K562 (cell line): ENCODE measurements around the gene RACK1. TPM values are rescaled to one million over a fixed set of nuclear protein-coding genes. Genes with fewer than 3 reads are reported as not detected.

ENCODE experiments used
- ATF1 ChIP-seq, 2 experiments: fragments of 450-650 bp in 1 of 2; IDR thresholded peaks; 2 replicates each; pipeline ENCODE4 v1.6.1; 2016; ENCODE audit warnings: missing compliant biosample characterization in 1 of 2, missing genetic modification characterization in 1 of 2
- BHLHE40 ChIP-seq: IDR thresholded peaks from 2 replicates; pipeline ENCODE4 v1.6.1; 2011; ENCODE audit warnings: low read length, improper control_type of control experiment
- CEBPB ChIP-seq: fragments of 450-650 bp; IDR thresholded peaks from 2 replicates; pipeline ENCODE4 v1.6.1; 2016; ENCODE audit warnings: missing genetic modification characterization, missing compliant biosample characterization
- CHD2 ChIP-seq: IDR thresholded peaks from 2 replicates; pipeline ENCODE4 v1.6.1; 2011; ENCODE audit warnings: low read depth, low read length
- CREB1 ChIP-seq, 2 experiments: sonication (generic) in 1 of 2; formaldehyde crosslinking in 1 of 2; IDR thresholded peaks; 2 replicates each; pipeline versions ENCODE4 v1.6.1 to v1.8.0; 2012 to 2022; ENCODE audit warnings: inconsistent platforms in 1 of 2, mild to moderate bottlenecking in 1 of 2, missing genetic modification reagents in 1 of 2, moderate library complexity in 1 of 2
- CREM ChIP-seq: IDR thresholded peaks from 2 replicates; pipeline ENCODE4 v1.6.1; 2014; ENCODE audit warnings: antibody characterized with exemption, low read depth
- FIP1L1 ChIP-seq: fragments of 200-400 bp; formaldehyde crosslinking; IDR thresholded peaks from 2 replicates; pipeline ENCODE4 v1.6.1; 2018; ENCODE audit warnings: mild to moderate bottlenecking, low read depth, low read length; ENCODE audit not compliant: poor library complexity, severe bottlenecking
- HMBOX1 ChIP-seq: sonication (generic); IDR thresholded peaks from 2 replicates; pipeline ENCODE4 v1.6.1; 2016
- HNRNPUL1 ChIP-seq: fragments of 200-400 bp; formaldehyde crosslinking; IDR thresholded peaks from 2 replicates; pipeline ENCODE4 v1.6.1; 2017; ENCODE audit warnings: low read length
- HOXB6 ChIP-seq: fragments of 250-450 bp; sonication (Bioruptor Pico); IDR thresholded peaks from 2 replicates; pipeline ENCODE4 v1.5.1; 2022; ENCODE audit warnings: mild to moderate bottlenecking, borderline replicate concordance
- LARP7 ChIP-seq: fragments of 450-650 bp; IDR thresholded peaks from 2 replicates; pipeline ENCODE4 v1.6.1; 2016
- LEF1 ChIP-seq: fragments of 450-650 bp; IDR thresholded peaks from 2 replicates; pipeline ENCODE4 v1.6.1; 2016; ENCODE audit warnings: mild to moderate bottlenecking
- MAZ ChIP-seq, 2 experiments: fragments of 450-650 bp in 1 of 2; sonication (generic) in 1 of 2; formaldehyde crosslinking; IDR thresholded peaks in 1 of 2; conservative IDR thresholded peaks in 1 of 2; 2 replicates each; pipeline versions ENCODE4 v1.4.0 to v1.5.0; 2020; ENCODE audit warnings: mild to moderate bottlenecking in 1 of 2, missing genetic modification reagents in 1 of 2
- MLLT1 ChIP-seq, 2 experiments: fragments of 450-650 bp; IDR thresholded peaks; 2 replicates each; pipeline ENCODE4 v1.6.1; 2016
- MYC ChIP-seq, 2 experiments: fragments of 250-450 bp in 1 of 2; sonication (Bioruptor Pico) in 1 of 2; IDR thresholded peaks; 2 replicates each; pipeline versions ENCODE4 v1.5.1 to v1.6.1; 2012 to 2021; ENCODE audit warnings: low read depth in 2 of 2, borderline replicate concordance in 1 of 2, improper control_type of control experiment in 1 of 2, low read length in 1 of 2, mild to moderate bottlenecking in 1 of 2, moderate library complexity in 1 of 2
- POLR2B ChIP-seq: fragments of 450-650 bp; IDR thresholded peaks from 2 replicates; pipeline ENCODE4 v1.6.1; 2018; ENCODE audit warnings: low read depth; ENCODE audit not compliant: partially characterized antibody
- PTBP1 ChIP-seq: fragments of 200-400 bp; formaldehyde crosslinking; IDR thresholded peaks from 2 replicates; pipeline ENCODE4 v1.6.1; 2017; ENCODE audit warnings: low read depth, low read length
- SMAD4 ChIP-seq: fragments of 250-450 bp; sonication (Bioruptor Pico); conservative IDR thresholded peaks from 2 replicates; pipeline ENCODE4 v1.8.0; 2021; ENCODE audit warnings: inconsistent platforms, mild to moderate bottlenecking, moderate library complexity
- XRCC4 ChIP-seq: IDR thresholded peaks from one replicate; pipeline ENCODE4 v1.6.1; 2011; ENCODE audit not compliant: insufficient read depth, insufficient read length; ENCODE audit errors: extremely low read depth
- ZC3H11A ChIP-seq: IDR thresholded peaks from 2 replicates; pipeline ENCODE4 v1.6.1; 2012; ENCODE audit warnings: low read depth, low read length, improper control_type of control experiment
- ZNF41 ChIP-seq: fragments of 250-450 bp; sonication (Bioruptor Pico); conservative IDR thresholded peaks from 2 replicates; pipeline ENCODE4 v1.4.0; 2020; ENCODE audit warnings: mild to moderate bottlenecking
- ZNF79 ChIP-seq: fragments of 250-450 bp; sonication (Bioruptor Pico); IDR thresholded peaks from 2 replicates; pipeline ENCODE4 v1.4.0; 2020; ENCODE audit warnings: low read depth, mild to moderate bottlenecking, moderate library complexity
- polyA plus RNA-seq, 8 experiments: library from polyadenylated mRNA; depleted of rRNA in 4 of 8; stranded (reverse) in 5 of 8; unstranded in 3 of 8; fragments of >200 nt; fragmentation: Nextera tagmentation in 2 of 8; fragmentation: Illumina TruSeq in 1 of 8; extraction: Ambion mirVana in 2 of 8; extraction: Trizol in 1 of 8; gene quantifications; 2 replicates each; pipeline versions ENCODE4 v1.2.1 to v1.2.3, GENCODE V29; 2011 to 2014; ENCODE audit warnings: inconsistent platforms in 1 of 8, missing spikeins in 1 of 8
- total RNA-seq, 7 experiments: library from RNA; depleted of rRNA in 6 of 7; stranded (reverse); fragments of >200 nt in 6 of 7; fragmentation: Illumina TruSeq in 2 of 7; extraction: Trizol in 2 of 7; gene quantifications; 2 replicates each; pipeline versions ENCODE4 v1.2.1 to v1.2.3, GENCODE V29; 2011 to 2021; ENCODE audit warnings: low replicate concordance in 1 of 7
- TF ChIP-seq, protein P1 (sequence below): fragments of 450-650 bp; IDR thresholded peaks from 2 replicates; pipeline ENCODE4 v1.7.1; 2018; ENCODE audit warnings: mild to moderate bottlenecking, low read depth; ENCODE audit not compliant: partially characterized antibody

RACK1 gene
- total and polyA plus RNA-seq, 9 of the 15 experiments (the other 6 are each of a cell fraction or from before 2014, with no cell fraction given): 2,303 to 5,311 (median 3,833) TPM

DNA sequence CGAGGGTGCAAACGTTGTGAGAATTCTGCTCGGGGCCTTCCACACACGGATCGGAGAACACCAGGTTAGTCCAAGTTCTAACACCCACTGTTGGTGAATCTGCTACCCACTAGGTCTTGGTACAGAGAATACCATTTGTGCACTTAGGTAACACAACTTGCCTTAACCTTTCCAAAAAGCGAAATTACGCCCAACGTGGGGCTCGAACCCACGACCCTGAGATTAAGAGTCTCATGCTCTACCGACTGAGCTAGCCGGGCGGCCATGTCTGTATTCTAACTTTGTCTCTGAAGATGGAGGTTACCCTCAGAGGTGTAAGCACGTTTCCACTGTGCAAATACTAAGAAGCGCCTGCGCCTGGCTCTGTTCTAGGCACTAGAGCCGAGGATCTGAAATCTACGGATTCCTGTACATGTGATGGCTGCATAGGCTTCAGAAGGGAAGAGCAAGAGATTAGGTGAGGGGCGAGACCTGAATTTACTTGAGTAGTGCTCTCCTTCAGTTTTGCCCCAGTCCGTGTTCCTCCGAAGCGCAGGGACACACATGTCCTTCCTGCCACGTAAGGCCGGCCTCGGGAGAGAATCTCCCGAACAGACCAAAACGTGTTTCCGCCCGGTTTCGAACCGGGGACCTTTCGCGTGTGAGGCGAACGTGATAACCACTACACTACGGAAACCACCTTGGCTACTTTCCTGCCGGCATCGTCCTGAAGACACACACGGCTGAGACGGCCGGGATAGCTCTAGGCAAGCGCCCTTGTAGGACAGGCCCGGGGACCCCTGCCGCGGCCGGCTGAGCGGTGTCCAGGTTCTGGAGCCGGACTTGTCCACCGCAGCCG is 21.7 kb downstream of the RACK1 start (continued):
- TF ChIP-seq LEF1 (peak; percentile 72), CREB1 (IDR thresholded peaks at IDR 0.05) (peak; percentile 26; the same call in 1 of the 2 replicates), CREB1 (CRISPR knock-in tag; IDR thresholded peaks at IDR 0.05) (peak; percentile 72), MAZ (CRISPR knock-in tag; conservative IDR thresholded peaks at IDR 0.05 in 1 of 2, IDR thresholded peaks at IDR 0.05 in 1 of 2) (peak in 1 of 2 experiments; percentile 59; a peak in 3 of 4 replicates), CHD2 (peak; percentile 9; the same call in 1 of the 2 replicates), CEBPB (tag) (peak; percentile 53; the same call in 1 of the 2 replicates), HMBOX1 (peak; percentile 99), HOXB6 (CRISPR knock-in tag) (no peak), MYC (IDR thresholded peaks at IDR 0.05; ENCODE audit: low read depth, low read length) (peak; percentile 73; the same call in 1 of the 2 replicates), MYC (CRISPR knock-in tag; IDR thresholded peaks at IDR 0.05; ENCODE audit: borderline replicate concordance, low read depth) (no peak), ZNF41 (no peak), CREM (peak; percentile 74), POLR2B (no peak), ZC3H11A (no peak), ZNF79 (CRISPR knock-in tag) (no peak), SMAD4 (CRISPR knock-in tag) (peak; percentile 35; the same call in 1 of the 2 replicates), ATF1 (CRISPR knock-in tag; IDR thresholded peaks at IDR 0.05) (no peak), ATF1 (tag; IDR thresholded peaks at IDR 0.05) (peak; percentile 84), XRCC4 (no peak), BHLHE40 (peak; percentile 77), HNRNPUL1 (0 out of 2 replicates have a peak, but pooled peaks have one; percentile 67), LARP7 (no peak), PTBP1 (0 out of 2 replicates have a peak, but pooled peaks have one; percentile 59), FIP1L1 (peak; percentile 86), MLLT1 (IDR thresholded peaks at IDR 0.05) (0 out of 4 replicates have a peak, but pooled peaks have one; percentile 25 to 51)
- TF ChIP-seq, protein P1, sequence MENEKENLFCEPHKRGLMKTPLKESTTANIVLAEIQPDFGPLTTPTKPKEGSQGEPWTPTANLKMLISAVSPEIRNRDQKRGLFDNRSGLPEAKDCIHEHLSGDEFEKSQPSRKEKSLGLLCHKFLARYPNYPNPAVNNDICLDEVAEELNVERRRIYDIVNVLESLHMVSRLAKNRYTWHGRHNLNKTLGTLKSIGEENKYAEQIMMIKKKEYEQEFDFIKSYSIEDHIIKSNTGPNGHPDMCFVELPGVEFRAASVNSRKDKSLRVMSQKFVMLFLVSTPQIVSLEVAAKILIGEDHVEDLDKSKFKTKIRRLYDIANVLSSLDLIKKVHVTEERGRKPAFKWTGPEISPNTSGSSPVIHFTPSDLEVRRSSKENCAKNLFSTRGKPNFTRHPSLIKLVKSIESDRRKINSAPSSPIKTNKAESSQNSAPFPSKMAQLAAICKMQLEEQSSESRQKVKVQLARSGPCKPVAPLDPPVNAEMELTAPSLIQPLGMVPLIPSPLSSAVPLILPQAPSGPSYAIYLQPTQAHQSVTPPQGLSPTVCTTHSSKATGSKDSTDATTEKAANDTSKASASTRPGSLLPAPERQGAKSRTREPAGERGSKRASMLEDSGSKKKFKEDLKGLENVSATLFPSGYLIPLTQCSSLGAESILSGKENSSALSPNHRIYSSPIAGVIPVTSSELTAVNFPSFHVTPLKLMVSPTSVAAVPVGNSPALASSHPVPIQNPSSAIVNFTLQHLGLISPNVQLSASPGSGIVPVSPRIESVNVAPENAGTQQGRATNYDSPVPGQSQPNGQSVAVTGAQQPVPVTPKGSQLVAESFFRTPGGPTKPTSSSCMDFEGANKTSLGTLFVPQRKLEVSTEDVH: peak; percentile 21
